Fibroblast of the aortic adventitia (primary cell): ENCODE data around the gene CRIP1. TPM values are rescaled to one million over a fixed set of nuclear protein-coding genes. Genes with fewer than 3 reads are reported as not detected.

Experiments
- DNase-seq: peaks from one replicate; pipeline ENCODE4 v3.0.0-alpha.2; 2010; ENCODE audit warnings: low read depth
- H3K4me3 ChIP-seq: 2 replicates; pipeline ENCODE4 v1.5.1; 2011; ENCODE audit warnings: low read depth, mild to moderate bottlenecking, control low read depth, low read length, moderate library complexity
- CTCF ChIP-seq: IDR thresholded peaks from 2 replicates; pipeline ENCODE4 v1.5.1; 2011; ENCODE audit warnings: mild to moderate bottlenecking, low read length, control low read depth, inconsistent platforms; ENCODE audit not compliant: insufficient read depth
- total RNA-seq: library from RNA; depleted of rRNA; stranded (reverse); fragments of >200 nt; gene quantifications from 2 replicates; pipeline ENCODE4 v1.2.3, GENCODE V29; 2012; ENCODE audit warnings: low replicate concordance

CRIP1 gene
- total RNA-seq, 1 donor = 9.4 TPM

- no peak overlapping the region for H3K4me3 ChIP-seq
- TF ChIP-seq CTCF = no peak
- no peak for DNase-seq
Measured at GRCh38 chr14:105495990-105496830, 9.5 kb downstream of the CRIP1 start.

GRCh38 chr14:105496831-105497591, 10.3 kb downstream of the CRIP1 start:
- no peak overlapping the region for H3K4me3 ChIP-seq
- no peak for DNase-seq
- no peak for TF ChIP-seq CTCF

- DNase-seq = no peak
- no peak overlapping the region for H3K4me3 ChIP-seq
- no peak for TF ChIP-seq CTCF
Measured at GRCh38 chr14:105497671-105498429, 11.2 kb downstream of the CRIP1 start.

- no peak for DNase-seq
- H3K4me3 ChIP-seq = no peak overlapping the region
- TF ChIP-seq CTCF = no peak
Measured at GRCh38 chr14:105498430-105499255, 12.0 kb downstream of the CRIP1 start.

- H3K4me3 ChIP-seq = no peak overlapping the region
- DNase-seq = no peak
- no peak for TF ChIP-seq CTCF
Measured at GRCh38 chr14:105499256-105500035, 12.8 kb downstream of the CRIP1 start.
